Uterus (tissue), 2 donors: ENCODE results near the gene GJA3.

Experiments
- POLR2A ChIP-seq, 2 donors: fragments of 450-650 bp; IDR thresholded peaks; one replicate each; pipeline ENCODE4 v1.6.1; 2016; ENCODE audit warnings: antibody characterized with exemption in 2 of 2, mild to moderate bottlenecking in 1 of 2, moderate library complexity in 1 of 2
- TF ChIP-seq, protein P1 (sequence below), 4 experiments: fragments of 200-600 bp in 2 of 4; fragments of 450-650 bp in 2 of 4; sonication (generic) in 2 of 4; IDR thresholded peaks; one replicate each; pipeline ENCODE4 v1.5.1; 2016 to 2019; ENCODE audit warnings: antibody characterized with exemption in 4 of 4, mild to moderate bottlenecking in 2 of 4, moderate library complexity in 1 of 4

- TF ChIP-seq POLR2A (IDR thresholded peaks at IDR 0.05), result no peak
- TF ChIP-seq, protein P1, sequence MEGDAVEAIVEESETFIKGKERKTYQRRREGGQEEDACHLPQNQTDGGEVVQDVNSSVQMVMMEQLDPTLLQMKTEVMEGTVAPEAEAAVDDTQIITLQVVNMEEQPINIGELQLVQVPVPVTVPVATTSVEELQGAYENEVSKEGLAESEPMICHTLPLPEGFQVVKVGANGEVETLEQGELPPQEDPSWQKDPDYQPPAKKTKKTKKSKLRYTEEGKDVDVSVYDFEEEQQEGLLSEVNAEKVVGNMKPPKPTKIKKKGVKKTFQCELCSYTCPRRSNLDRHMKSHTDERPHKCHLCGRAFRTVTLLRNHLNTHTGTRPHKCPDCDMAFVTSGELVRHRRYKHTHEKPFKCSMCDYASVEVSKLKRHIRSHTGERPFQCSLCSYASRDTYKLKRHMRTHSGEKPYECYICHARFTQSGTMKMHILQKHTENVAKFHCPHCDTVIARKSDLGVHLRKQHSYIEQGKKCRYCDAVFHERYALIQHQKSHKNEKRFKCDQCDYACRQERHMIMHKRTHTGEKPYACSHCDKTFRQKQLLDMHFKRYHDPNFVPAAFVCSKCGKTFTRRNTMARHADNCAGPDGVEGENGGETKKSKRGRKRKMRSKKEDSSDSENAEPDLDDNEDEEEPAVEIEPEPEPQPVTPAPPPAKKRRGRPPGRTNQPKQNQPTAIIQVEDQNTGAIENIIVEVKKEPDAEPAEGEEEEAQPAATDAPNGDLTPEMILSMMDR (IDR thresholded peaks at IDR 0.05), result no peak
These were observed 15.2 kb upstream of the GJA3 start for GRCh38 chr13:20175907-20176652.
